Lower leg skin (tissue), 3 donors: ENCODE results near the gene FAM171A1.
"Not testable (repeated sequence)": the region's sequence is repeated elsewhere in the genome, so short reads cannot be mapped to it uniquely, and the experiment has no call there.

ENCODE experiments used
- CTCF ChIP-seq, 3 donors: fragments of 450-650 bp; IDR thresholded peaks; one replicate each; pipeline ENCODE4 v1.5.1; 2016; ENCODE audit warnings: antibody characterized with exemption in 3 of 3, mild to moderate bottlenecking in 3 of 3, moderate library complexity in 2 of 3
- POLR2A ChIP-seq, 2 donors: fragments of 450-650 bp; IDR thresholded peaks; one replicate each; pipeline ENCODE4 v1.6.1; 2016 to 2017; ENCODE audit warnings: antibody characterized with exemption in 2 of 2, mild to moderate bottlenecking in 1 of 2, moderate library complexity in 1 of 2

GRCh38 chr10:15400461-15400860, 29.4 kb upstream of the FAM171A1 start:
- TF ChIP-seq POLR2A, CTCF (IDR thresholded peaks at IDR 0.05): not testable (repeated sequence)
